ENCODE data around the gene ATP9A.
"Not testable (repeated sequence)": the region's sequence is repeated elsewhere in the genome, so short reads cannot be mapped to it uniquely, and the experiment has no call there.

ATP9A gene

GRCh38 chr20:51666126-51666525, 102.1 kb downstream of the ATP9A start:
- TF ChIP-seq CTCF (conservative IDR thresholded peaks at IDR 0.05), result no peak
- peak overlapping the region; percentile 67 for H3K27ac ChIP-seq

- H3K27ac ChIP-seq, result peak overlapping the region; percentile 67
- no peak for TF ChIP-seq CTCF (conservative IDR thresholded peaks at IDR 0.05)
Measured at GRCh38 chr20:51665543-51666118, 102.6 kb downstream of the ATP9A start.

GRCh38 chr20:51661609-51662178, 106.5 kb downstream of the ATP9A start:
- TF ChIP-seq CTCF (conservative IDR thresholded peaks at IDR 0.05), result no peak
- no peak overlapping the region for H3K27ac ChIP-seq

GRCh38 chr20:51660672-51661608, 107.2 kb downstream of the ATP9A start:
- no peak for TF ChIP-seq CTCF (conservative IDR thresholded peaks at IDR 0.05)
- H3K27ac ChIP-seq, result no peak overlapping the region

GRCh38 chr20:51659491-51660050, 108.6 kb downstream of the ATP9A start:
- TF ChIP-seq CTCF (conservative IDR thresholded peaks at IDR 0.05), result no peak
- H3K27ac ChIP-seq, result no peak overlapping the region

- H3K27ac ChIP-seq, result no peak overlapping the region
- TF ChIP-seq CTCF (conservative IDR thresholded peaks at IDR 0.05), result no peak
Measured at GRCh38 chr20:51656726-51657260, 111.4 kb downstream of the ATP9A start.

- H3K27ac ChIP-seq, result not testable (repeated sequence)
Measured at GRCh38 chr20:51656089-51656488, 112.1 kb downstream of the ATP9A start.

All from VCaP (cell line).